Peyer's patch (tissue), 4 donors: ENCODE measurements around the gene MT1A. TPM values are rescaled to one million over a fixed set of nuclear protein-coding genes. Genes with fewer than 3 reads are reported as not detected.
"Not testable (repeated sequence)": the region's sequence is repeated elsewhere in the genome, so short reads cannot be mapped to it uniquely, and the experiment has no call there.

ENCODE experiments used
- DNase-seq, 3 donors: peaks; one replicate each; pipeline ENCODE4 v3.0.0-alpha.2; 2017 to 2019
- H3K27ac ChIP-seq, 4 donors: fragments of 200-600 bp; sonication (generic); one replicate each; pipeline ENCODE4 v1.5.1; 2016 to 2019
- H3K27me3 ChIP-seq, 2 donors: fragments of 200-600 bp; sonication (generic); one replicate each; pipeline ENCODE4 v1.5.1; 2019
- H3K36me3 ChIP-seq, 3 donors: fragments of 200-600 bp; sonication (generic); one replicate each; pipeline ENCODE4 v1.5.1; 2016 to 2019
- H3K4me1 ChIP-seq, 4 donors: fragments of 200-600 bp; sonication (generic); one replicate each; pipeline ENCODE4 v1.5.1; 2016 to 2019
- H3K4me3 ChIP-seq, 4 donors: fragments of 200-600 bp; sonication (generic); 1 replicate in 3 of 4; 2 replicates in 1 of 4; pipeline ENCODE4 v1.5.1; 2016 to 2019; ENCODE audit warnings: mild to moderate bottlenecking in 1 of 4
- H3K9me3 ChIP-seq, 4 donors: fragments of 200-600 bp; sonication (generic); one replicate each; pipeline ENCODE4 v1.5.1; 2016 to 2019; ENCODE audit warnings: mild to moderate bottlenecking in 1 of 4
- CTCF ChIP-seq, 6 experiments: fragments of 450-650 bp in 4 of 6; fragments of 200-600 bp in 2 of 6; sonication (generic) in 1 of 6; IDR thresholded peaks; one replicate each; pipeline ENCODE4 v1.5.1; 2017 to 2019; ENCODE audit warnings: antibody characterized with exemption in 6 of 6, mild to moderate bottlenecking in 3 of 6, moderate library complexity in 1 of 6
- POLR2A ChIP-seq, 2 donors: fragments of 450-650 bp; IDR thresholded peaks; one replicate each; pipeline ENCODE4 v1.5.1; 2017; ENCODE audit warnings: antibody characterized with exemption in 2 of 2, mild to moderate bottlenecking in 2 of 2, moderate library complexity in 2 of 2
- total RNA-seq, 4 donors: library from RNA; depleted of rRNA; stranded (reverse); fragments of >200 nt; gene quantifications; one replicate each; pipeline ENCODE4 v1.1.0, GENCODE V29; 2016

MT1A gene
- total RNA-seq, 4 donors from 2014 or later = 102 TPM; not detected in 3

DNA sequence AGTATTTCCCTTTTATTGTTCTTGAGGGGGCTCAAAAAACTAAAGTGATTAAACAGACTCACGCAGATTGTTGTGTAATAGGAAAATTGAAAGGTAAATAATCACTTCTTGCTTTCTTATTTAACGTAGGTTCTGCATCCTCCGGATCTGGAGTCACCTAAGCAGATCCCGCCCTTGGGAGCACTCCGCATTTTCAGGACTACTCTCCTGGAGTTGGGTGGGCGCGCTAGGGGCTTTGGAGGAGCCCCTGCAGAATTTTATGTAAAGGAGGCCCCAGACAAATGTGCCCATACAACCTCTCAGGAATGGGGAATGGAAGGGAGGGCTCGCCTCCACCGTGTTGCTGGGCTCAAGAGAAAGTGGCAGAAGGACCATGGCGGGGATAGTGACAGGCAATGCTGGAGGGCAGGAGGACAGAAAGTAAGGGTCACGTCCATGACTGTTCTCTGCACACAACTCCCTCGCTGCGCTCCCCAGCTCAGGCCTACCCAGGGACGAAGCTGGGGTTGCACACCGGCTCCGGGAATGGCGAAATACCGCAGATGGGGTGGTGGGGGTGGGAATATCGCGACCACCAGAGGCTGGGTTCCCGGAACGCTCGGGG is 21.8 kb upstream of the MT1A start:
- Histone ChIP-seq H3K9me3 (no peaks in the 10 kb centered on the region), H3K27ac (peak overlapping the region in 2 of 4 donors; percentile 35 to 47), H3K4me3 (peak overlapping the region; percentile 27 to 55 (median 41)), H3K27me3 (no peaks in the 10 kb centered on the region), H3K4me1 (peaks cover 0 to 21% (median 0%) of the 10 kb centered on the region in 4 donors), H3K36me3 (no peaks in the 10 kb centered on the region)
- no peak for DNase-seq
- TF ChIP-seq POLR2A (IDR thresholded peaks at IDR 0.05) (no peak), CTCF (IDR thresholded peaks at IDR 0.05) (no peak)

- Histone ChIP-seq H3K4me3 (peak overlapping the region; percentile 27 to 55 (median 41)), H3K27me3 (no peaks in the 10 kb centered on the region), H3K9me3 (no peaks in the 10 kb centered on the region), H3K36me3 (no peaks in the 10 kb centered on the region), H3K4me1 (peaks cover 0 to 21% (median 0%) of the 10 kb centered on the region in 4 donors), H3K27ac (peak overlapping the region in 2 of 4 donors; percentile 35 to 47)
- peak in 2 of 3 donors; percentile 77 to 86 for DNase-seq
- TF ChIP-seq CTCF (IDR thresholded peaks at IDR 0.05) = peak in 2 of 6 experiments; percentile 13 to 25
- no peak for TF ChIP-seq POLR2A (IDR thresholded peaks at IDR 0.05)
Observed at GRCh38 chr16:56617212-56618085, 21.0 kb upstream of the MT1A start.

- H3K27me3 ChIP-seq = no peaks in the 10 kb centered on the region
- H3K4me3 ChIP-seq = no peak overlapping the region
- no peak overlapping the region for H3K27ac ChIP-seq
- TF ChIP-seq POLR2A (IDR thresholded peaks at IDR 0.05) (no peak), CTCF (IDR thresholded peaks at IDR 0.05) (no peak)
- no peak for DNase-seq
- peaks cover 0 to 21% (median 0%) of the 10 kb centered on the region in 4 donors for H3K4me1 ChIP-seq
- H3K9me3 ChIP-seq = no peaks in the 10 kb centered on the region
- no peaks in the 10 kb centered on the region for H3K36me3 ChIP-seq
Observed at GRCh38 chr16:56618138-56618537, 20.3 kb upstream of the MT1A start.

GRCh38 chr16:56620339-56620897 is 18.0 kb upstream of the MT1A start:
- H3K27me3 ChIP-seq = no peaks in the 10 kb centered on the region
- DNase-seq = no peak
- no peak overlapping the region for H3K4me3 ChIP-seq
- no peaks in the 10 kb centered on the region for H3K9me3 ChIP-seq
- no peaks in the 10 kb centered on the region for H3K36me3 ChIP-seq
- peaks cover 0 to 21% (median 2%) of the 10 kb centered on the region in 4 donors for H3K4me1 ChIP-seq
- TF ChIP-seq POLR2A (IDR thresholded peaks at IDR 0.05) = no peak
- TF ChIP-seq CTCF (IDR thresholded peaks at IDR 0.05) = no peak
- H3K27ac ChIP-seq = no peak overlapping the region

DNA sequence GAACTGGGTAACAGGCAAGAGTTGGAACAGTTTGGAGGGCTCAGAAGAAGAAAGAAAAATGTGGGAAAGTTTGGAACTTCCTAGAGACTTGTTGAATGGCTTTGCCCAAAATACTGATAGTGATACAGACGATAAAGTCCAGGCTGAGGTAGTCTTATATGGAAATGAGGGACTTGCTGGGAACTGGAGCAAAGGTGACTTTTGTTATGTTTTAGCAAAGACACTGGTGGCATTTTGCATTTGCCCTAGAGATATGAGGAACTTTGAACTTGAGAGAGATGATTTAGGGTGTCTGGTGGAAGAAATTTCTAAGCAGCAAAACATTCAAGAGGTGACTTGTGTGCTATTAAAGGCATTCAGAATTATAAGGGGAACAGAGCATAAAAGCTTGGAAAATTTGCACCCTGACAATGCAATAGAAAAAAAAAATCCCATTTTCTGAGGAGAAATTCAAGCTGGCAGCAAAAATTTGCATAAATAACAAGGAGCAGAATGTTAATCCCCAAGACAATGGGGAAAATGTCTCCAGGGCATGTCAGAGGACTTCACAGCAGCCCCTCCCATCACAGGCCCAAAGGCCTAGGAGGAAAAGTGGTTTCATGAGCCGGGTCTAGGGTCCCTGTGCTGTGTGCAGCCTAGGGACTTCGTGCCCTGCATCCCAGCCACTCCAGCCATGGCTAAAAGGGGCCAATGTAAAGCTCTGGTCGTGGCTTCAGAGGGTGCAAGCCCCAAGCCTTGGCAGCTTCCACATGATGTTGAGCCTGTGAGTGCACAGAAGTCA is 16.6 kb upstream of the MT1A start:
- not testable (repeated sequence) for H3K27ac ChIP-seq, H3K9me3 ChIP-seq, DNase-seq, H3K4me3 ChIP-seq, H3K36me3 ChIP-seq, H3K27me3 ChIP-seq
- H3K4me1 ChIP-seq = peaks cover 0 to 17% (median 4%) of the 10 kb centered on the region in 4 donors

- H3K4me1 ChIP-seq, H3K27me3 ChIP-seq, H3K36me3 ChIP-seq, H3K9me3 ChIP-seq, H3K4me3 ChIP-seq, DNase-seq, H3K27ac ChIP-seq: not testable (repeated sequence)
Observed at GRCh38 chr16:56623184-56623583, 15.3 kb upstream of the MT1A start.
